Measurements from ENCODE around the gene PPEF1. TPM values are rescaled to one million over a fixed set of nuclear protein-coding genes. Genes with fewer than 3 reads are reported as not detected.
A peak's percentile ranks its signal among the peaks of the same experiment; 100 is the strongest.

The PPEF1 gene, protein sequence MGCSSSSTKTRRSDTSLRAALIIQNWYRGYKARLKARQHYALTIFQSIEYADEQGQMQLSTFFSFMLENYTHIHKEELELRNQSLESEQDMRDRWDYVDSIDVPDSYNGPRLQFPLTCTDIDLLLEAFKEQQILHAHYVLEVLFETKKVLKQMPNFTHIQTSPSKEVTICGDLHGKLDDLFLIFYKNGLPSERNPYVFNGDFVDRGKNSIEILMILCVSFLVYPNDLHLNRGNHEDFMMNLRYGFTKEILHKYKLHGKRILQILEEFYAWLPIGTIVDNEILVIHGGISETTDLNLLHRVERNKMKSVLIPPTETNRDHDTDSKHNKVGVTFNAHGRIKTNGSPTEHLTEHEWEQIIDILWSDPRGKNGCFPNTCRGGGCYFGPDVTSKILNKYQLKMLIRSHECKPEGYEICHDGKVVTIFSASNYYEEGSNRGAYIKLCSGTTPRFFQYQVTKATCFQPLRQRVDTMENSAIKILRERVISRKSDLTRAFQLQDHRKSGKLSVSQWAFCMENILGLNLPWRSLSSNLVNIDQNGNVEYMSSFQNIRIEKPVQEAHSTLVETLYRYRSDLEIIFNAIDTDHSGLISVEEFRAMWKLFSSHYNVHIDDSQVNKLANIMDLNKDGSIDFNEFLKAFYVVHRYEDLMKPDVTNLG
- 1 to 10 TPM in 1 of 4 donors, under 1 TPM in 3; 0.34 to 1.3 (median 0.60) TPM for polyA plus RNA-seq (ENCODE audit: insufficient read length in 4 of 4)

DNA sequence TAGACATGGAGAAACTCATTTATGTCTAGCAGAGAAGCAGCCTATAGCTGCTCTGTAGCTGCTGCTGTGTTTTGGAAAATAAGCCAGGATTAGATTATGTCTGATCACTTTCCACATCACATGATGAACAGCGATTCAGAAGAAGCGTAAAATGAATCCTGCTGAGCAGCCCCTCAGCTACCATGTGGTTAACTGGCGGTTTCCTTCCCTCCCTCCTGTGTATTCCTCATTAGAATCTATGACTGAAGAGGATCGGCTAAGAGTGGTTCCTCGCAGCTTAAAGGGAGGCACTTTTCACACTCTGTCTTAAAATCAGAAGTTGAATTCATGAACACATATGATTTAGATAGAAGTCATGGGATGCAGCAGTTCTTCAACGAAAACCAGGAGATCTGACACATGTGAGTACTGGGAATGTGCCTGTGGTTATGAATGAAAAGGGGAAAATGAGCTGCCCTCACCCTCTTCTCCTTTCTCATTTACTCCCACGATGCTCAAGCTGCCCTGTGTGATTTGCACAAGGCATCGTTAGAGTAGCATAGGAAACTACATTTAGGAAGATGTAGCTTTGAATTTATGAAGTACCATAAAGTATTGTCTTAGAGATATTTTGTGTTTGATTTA, at the start of gene PPEF1:
TSS of gene PPEF1 (plus strand) at position 220 of the 624 bp plus-strand sequence. CDS start at position 356, 136 bp downstream.
- DNase-seq (ENCODE audit: low read depth in 4 of 4, low spot score in 3 of 4): no peak

DNA sequence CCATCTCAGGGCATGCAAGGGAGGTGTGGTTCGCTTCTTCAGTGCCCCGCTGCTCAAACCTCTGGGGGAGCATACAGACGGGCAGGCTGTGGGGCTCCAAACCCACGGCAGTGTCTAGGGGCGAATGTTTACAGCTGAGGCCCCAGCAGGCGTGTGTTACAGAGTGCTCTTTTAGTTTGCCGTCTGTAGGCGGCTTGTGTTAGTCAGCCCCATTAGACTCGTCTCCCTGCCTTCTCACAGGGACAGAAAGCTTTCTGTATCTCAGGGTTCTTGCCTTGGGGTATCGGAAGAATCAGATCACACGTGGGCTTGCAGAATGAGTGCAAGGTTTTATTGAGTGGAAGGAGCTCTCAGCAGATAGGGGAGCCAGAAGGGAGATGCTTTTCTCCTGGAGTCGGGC, 46.2 kb upstream of the PPEF1 start:
- DNase-seq (ENCODE audit: low read depth in 4 of 4, low spot score in 3 of 4): no peak

DNA sequence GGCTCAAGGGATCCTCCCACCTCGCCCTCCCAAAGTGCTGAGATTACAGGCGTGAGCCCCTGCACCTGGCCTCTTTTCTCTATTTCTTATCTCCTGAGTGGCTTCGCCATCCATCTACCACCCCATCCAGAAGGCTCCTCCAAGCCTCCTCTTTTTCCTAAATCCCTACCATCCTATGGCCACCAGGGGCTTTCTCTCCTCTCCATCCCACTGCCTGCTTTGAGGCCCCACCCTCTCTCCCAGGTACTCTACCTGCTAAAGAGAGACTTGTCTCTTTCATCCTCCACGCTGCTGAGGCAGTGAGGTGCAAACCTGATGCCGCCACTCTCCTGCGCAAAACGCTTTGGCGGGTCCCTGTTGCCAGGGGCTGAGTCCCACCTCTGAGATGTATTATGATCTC, 42.5 kb upstream of the PPEF1 start:
- no peak for DNase-seq (ENCODE audit: low read depth in 4 of 4, low spot score in 3 of 4)

DNA sequence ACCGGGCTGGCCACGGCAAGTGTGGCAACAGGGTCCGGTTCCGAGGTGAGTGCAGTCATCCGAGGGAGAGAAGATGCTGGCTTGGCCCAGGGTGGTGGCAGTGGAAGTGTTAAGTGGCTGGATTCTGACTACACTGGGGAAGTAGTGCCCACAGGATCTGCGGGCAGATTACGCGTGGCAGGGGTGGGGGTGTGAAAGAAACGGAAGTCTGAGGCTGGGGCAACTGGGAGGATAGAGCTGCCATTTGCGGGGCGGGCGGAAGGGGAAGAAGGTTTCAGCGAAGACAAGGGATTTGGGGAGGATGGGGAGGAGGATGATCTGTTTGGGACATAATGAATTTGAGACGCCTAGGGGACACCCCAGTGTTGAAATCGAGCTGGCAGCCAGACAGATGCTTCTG, 40.8 kb upstream of the PPEF1 start:
- DNase-seq (ENCODE audit: low read depth in 4 of 4, low spot score in 3 of 4): no peak

DNA sequence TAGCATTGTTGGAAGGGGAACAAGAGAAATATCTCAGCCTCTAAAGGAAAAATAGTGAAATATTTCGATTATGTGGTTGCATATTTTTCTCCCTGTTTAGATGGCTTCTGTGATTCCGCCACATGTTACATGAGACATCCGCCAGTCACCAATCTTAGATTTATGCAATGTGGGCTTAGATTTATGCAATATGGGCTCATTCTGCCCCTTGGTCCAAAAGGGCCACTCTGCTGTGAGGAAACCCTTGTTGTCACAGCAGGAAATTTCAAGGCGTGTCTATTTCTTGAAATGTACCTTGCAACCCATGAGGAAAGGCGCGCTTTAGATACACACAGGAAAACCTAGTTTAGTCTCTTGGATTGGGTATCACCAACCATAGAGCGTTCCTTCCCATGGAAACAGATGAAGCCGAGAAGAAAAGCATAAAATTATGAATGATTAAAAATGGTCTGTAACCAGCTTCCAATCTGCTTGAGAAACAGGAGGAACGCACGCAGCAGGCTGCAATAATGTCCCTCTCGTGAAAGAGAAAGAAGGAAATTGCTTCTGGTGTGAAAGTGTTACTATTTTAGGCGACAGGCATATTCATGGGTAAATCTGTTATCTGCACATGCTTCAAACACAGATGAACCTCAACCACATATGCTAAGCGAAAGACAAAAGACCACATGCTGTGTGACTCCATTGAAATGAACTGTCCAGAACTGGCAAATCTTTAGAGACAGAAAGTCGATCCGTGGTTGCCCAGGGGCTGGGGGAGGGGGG, 39.2 kb upstream of the PPEF1 start:
- DNase-seq (ENCODE audit: low read depth in 4 of 4, low spot score in 3 of 4): no peak

DNA sequence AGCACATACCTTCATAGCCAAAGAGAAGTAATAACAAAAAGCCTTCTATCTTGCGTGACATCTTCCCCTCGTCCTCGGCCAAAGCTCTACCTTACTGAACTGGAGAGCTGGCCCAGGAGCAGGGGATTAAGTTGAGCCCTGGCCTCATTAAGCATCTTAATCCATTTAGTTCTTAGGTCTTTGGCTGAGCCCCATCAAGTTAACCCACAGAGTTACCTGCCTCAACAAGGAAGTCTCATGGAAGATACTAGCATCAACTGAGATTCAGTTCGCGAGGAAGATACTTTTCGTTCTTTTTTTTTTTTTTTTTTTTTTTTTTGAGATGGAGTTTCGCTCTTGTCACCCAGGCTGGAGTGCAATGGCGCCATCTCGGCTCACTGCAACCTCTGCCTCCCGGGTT, 35.4 kb upstream of the PPEF1 start, which contains the start of gene RS1:
TSS of gene RS1 (minus strand) at position 101 of the 400 bp plus-strand sequence. CDS start at position 61, 40 bp downstream.
- DNase-seq (ENCODE audit: low read depth in 4 of 4, low spot score in 3 of 4): no peak

DNA sequence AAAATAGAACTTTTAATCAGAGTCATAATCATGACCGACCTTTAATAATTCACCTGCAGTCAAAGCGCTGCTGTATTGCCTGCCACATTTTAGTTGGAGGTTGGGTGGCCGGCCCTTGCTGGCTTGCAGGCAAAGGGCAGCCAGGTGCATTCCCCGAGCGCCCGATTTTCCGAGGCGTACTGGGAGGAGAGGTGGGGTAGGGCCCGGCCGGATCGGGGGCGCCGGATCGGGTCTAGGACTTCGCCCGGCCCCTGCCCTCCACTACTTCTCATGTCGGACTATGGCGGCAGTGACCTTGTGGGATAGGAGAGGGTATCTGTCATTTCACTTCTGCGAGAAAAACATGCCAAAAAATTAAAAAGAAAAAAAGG, 33.0 kb upstream of the PPEF1 start:
- DNase-seq (ENCODE audit: low read depth in 4 of 4, low spot score in 3 of 4): peak in 1 of 4 donors; percentile 36

DNA sequence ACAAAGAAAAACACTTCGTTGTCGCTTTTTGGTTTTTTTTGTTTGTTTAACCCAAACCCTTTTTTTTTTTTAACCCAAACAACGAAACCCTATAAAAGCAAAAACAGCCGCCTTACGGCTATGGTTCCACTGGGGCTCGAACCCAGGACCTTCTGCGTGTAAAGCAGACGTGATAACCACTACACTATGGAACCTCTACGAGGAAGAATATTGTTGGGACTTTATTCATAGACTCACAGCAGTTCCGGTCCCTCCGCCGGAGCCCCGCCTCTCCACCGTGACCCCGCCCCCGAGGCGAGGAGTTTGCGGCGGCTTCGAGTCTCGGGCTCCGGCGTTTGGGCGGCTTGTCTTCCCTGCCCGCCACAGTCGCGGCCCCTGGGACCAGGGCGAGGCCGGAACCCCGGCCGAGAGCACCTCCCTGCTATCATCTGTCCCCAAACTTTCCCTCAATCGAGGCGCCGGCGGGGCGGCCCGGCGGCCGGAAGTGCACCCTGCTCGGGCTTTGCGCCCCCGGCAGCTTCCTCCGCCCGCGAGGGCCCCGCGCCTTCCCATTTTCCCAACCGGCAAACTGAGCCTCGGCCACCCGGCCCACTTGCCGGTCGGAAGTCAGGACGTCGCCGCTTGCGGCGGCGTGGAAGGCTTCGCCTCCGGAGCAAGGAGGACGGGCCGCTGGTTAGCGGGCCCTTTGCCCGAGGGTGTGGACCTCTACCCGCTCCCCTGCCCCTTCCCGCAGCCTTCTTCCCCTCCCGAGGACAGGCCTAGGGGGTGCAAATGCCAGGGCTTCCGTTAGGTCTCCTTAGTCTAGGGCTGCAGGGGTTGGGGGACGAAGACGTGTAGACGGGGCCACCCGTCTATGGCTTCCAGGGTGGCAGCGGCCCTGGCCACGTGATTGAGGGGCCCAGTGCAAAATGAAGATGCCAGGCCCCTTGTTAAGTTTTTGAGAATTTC, 32.4 kb upstream of the PPEF1 start:
- DNase-seq (ENCODE audit: low read depth in 4 of 4, low spot score in 3 of 4): peak; percentile 58 to 70 (median 68)

DNA sequence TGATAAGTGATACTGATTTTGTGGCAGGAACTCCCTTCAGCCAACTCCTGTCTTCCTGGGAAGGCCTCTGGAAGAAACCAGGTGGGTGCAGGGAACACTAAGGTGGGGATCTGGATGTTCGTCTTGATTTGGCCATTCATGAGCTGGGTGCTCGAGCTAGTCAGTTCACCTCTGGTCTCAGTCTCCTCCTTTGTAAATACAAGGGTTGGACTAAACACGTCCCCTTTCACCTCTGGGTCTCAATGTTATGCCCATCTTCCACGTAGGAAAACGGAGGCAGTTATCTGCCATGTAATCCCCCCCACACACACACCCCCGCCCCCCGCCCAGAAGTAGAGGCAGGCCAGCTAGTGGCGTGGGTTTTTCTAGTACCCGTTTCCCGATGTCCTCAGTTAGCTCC, 31.4 kb upstream of the PPEF1 start:
- no peak for DNase-seq (ENCODE audit: low read depth in 4 of 4, low spot score in 3 of 4)

DNA sequence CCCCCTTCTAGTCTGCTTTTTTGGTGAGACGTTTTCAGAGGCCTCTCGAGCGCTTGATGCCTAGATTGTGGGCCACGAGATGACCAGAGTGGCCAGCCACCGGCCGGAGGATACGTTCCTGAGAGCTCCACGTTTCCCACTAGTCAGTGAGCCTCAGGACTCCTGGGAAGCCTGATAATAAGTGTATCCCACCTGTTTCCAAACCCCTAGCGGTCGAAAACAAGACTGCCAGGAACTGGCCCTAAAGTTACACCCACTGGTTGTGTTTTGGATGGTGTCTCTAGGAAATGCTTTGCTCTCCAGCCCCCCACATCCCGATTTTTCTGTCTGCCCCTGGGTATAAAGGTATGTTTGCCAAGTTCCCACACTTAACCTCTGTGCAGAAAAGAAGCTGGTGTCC, 31.0 kb upstream of the PPEF1 start:
- DNase-seq (ENCODE audit: low read depth in 4 of 4, low spot score in 3 of 4): no peak

DNA sequence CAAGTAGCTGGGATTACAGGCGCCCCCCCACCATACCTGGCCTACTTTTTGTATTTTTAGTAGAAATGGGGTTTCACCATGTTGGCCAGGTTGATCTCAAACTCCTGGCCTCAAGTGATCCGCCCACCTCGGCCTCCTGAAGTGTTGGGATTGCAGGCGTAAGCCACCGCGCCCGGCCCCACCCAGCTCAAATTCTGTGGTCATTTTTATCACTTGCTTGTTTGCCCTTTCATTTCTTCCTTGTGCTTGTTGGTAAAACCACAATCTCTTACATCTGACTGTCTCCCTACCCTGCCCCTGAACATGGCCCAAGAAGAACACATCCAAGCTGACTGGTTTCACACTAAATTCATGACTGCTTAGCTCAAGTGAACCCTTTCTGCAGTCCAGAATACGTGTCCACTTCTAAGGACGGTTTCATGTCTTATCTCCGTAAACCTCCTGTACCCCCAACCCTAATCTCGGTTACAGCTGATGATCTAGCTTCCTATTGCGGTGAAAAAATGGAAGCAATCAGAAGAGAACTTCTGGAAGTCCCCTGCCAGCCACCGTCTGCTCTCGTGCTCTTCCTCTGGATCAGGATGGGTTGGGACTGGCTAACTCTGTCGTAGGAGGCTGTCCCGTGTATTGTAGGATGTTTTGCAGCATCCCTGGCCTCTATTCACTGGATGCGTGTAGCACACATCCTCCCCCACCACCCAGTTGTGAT, 30.1 kb upstream of the PPEF1 start:
- no peak for DNase-seq (ENCODE audit: low read depth in 4 of 4, low spot score in 3 of 4)

DNA sequence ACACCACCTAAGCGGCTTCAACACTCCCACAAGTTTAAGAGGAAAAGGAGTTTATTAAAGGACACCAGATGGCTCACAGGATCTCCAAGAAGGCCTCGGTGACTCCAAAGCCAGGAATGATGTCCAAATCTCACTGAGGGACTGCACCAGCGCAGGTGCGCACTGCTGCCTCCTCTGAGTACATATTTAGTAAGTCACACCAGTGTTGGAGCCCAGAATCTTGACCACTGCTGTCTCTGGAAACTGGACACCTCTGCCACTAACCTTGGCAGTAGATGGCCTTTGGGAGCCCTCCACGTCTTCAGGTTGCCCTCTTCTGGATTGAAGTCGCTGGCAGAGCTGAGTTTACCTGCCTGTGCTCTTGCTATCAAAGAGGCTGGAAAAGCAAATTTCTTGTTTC, 25.4 kb upstream of the PPEF1 start:
- DNase-seq (ENCODE audit: low read depth in 4 of 4, low spot score in 3 of 4): no peak

DNA sequence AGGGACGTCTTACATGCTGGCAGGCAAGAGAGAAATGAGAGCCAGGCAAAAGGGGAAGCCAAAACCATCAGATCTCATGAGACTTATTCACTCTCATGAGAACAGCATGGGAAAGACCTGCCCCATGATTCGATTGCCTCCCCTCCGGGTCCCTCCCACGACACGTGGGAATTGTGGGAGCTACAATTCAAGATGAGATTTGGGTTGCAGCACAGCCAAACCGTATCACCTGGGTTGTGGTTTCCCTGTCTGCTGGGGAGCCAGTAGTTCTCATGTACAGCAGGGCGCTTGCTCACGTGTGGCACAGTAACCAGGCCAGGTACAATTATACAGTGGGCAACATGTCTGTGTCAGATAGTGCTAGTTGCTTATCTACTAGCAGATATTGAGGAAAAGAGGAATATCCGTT, 24.5 kb upstream of the PPEF1 start:
- no peak for DNase-seq (ENCODE audit: low read depth in 4 of 4, low spot score in 3 of 4)

DNA sequence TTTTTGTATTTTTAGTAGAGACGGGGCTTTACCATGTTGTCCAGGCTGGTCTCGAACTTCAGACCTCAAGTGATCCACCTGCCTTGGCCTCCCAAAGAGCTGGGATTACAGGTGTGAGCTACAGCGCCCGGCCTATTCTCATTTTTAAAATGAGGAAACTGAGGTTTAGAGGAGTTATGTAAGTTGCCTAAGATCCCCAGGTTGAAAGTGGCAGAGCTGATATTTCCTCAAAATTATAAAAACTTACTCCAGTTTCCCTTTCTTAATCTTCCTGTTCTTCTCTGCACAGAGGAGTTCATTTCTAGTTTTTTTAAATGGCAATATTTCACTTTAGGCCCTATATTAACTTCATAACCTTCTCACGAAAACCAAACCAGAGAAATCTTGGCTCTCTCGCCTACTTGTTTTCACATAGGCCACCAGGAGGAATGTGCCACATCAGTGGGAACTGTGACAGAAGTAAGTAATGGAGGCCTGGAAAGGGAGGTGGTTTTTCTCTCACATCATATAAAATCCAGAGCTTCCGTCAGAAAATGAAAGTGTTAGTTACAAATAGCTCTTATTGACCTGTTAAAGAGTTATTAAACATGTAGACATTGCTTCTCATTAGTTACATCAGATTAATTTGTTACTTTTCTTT, 19.5 kb upstream of the PPEF1 start:
- DNase-seq (ENCODE audit: low read depth in 4 of 4, low spot score in 3 of 4): no peak

DNA sequence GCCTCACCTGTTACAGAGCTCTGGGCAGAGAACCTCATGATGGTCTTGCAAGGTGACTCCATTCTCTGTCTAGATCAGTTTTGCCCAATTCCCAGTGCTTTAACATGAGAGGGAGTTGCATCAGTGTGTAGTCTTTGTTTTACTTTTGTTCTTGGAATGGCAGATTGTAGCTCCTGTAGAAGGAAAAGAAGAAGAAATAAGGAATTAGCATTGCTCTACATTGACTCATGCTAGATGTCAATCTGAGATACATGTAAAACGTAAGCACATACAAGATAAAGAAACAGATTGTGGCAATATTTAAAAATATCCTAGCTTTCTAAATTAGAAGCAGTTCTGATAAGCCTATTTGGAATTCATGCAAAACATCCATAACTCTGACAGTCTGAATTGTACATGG, 16.0 kb upstream of the PPEF1 start:
- no peak for DNase-seq (ENCODE audit: low read depth in 4 of 4, low spot score in 3 of 4)

DNA sequence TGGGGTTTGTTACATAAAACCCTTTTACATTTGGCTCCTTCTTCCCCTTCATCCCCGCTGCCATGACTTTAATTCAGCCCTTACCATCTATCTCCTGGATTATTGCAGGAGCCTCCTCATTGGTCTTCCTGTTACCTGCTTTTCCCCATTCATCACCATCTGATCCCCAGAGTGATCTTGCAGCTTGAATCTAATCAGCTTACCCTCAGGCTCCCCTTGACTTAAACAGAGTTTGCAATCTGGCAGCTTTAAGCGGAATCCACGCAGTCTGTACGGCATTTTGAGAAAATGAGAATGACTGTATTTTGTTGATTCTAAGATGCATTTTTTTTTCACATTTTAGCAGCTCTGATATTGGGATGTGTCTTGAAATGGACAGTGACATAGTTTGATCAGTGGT, 14.9 kb upstream of the PPEF1 start:
- DNase-seq (ENCODE audit: low read depth in 4 of 4, low spot score in 3 of 4): no peak

DNA sequence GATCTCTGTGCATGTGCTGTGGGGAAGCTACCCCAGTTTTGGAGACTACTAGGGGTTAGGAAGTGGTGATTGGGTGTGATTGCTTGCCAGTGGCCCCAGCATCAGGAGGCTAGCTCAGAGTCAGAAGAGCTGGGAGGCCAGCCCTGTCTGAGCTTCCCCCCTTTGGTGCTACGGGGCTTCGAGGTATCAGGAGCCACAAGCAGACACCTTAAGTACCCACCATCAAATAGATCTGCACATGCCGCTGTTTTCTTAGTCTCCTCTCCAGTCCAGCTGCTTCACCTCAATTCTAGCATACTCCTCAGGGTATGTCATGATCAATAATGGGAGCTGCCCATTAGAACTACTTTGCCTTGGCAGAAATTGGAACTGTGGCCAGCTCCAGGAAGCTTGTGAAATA, 10.8 kb upstream of the PPEF1 start:
- DNase-seq (ENCODE audit: low read depth in 4 of 4, low spot score in 3 of 4): no peak

DNA sequence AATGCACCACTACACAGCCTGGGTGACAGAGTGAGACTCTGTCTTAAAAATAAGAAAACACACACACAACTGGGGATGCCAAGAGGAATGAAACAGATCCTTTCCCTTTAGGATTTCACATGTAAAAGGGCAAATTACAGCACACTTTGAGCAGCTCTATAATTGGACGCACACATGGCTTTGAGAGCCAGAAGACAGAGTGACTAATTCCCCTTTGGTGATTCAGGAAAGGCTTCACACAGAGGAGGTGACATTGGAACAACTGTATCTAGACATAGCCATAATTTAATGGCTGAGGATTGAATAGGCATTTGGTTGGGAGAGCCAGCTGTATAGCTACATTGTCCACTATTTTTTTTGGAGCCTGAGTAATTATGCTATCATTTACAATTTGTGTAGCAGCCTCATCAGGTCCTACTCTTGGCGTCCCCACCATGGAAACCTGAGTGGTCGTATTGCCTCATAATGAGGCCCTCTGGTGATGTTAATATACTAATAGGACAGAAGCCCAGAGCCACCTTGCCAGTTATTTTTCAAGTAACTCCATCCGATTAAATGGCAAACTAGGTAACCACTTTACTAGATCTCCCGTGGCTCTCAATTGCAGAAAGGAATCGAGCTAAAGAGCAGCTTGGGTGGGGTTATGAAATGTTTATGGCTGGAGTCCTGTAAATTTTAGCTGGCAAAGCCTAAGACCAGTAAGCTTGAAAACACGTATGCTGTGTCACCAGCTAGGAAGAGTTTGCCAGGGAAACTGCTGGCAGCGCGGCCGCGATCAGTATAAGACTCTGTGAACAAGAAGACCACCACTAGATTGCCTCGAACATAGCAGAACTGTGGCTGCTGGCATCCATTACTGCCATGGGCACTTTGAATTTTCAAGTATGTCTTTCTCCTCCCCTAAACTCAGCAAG, 8.5 kb upstream of the PPEF1 start:
- DNase-seq (ENCODE audit: low read depth in 4 of 4, low spot score in 3 of 4): no peak

All from left renal pelvis (tissue), 4 donors.